ENCODE data around the gene ECE1. TPM values are rescaled to one million over a fixed set of nuclear protein-coding genes. Genes with fewer than 3 reads are reported as not detected.

Gene ECE1
- total RNA-seq, 1 donor from 2014 or later = 336 TPM

- Histone ChIP-seq H3K4me1 (peaks cover 62 to 89% of the 10 kb centered on the region in 2 donors), H3K27ac (peak overlapping the region; percentile 95 to 97), H3K27me3 (no peaks in the 10 kb centered on the region), H3K9me3 (no peaks in the 10 kb centered on the region), H3K36me3 (no peaks in the 10 kb centered on the region), H3K4me3 (peak overlapping the region; percentile 47 to 59)
- DNase-seq (ENCODE audit: low spot score in 2 of 2) = no peak
- TF ChIP-seq, protein P1, sequence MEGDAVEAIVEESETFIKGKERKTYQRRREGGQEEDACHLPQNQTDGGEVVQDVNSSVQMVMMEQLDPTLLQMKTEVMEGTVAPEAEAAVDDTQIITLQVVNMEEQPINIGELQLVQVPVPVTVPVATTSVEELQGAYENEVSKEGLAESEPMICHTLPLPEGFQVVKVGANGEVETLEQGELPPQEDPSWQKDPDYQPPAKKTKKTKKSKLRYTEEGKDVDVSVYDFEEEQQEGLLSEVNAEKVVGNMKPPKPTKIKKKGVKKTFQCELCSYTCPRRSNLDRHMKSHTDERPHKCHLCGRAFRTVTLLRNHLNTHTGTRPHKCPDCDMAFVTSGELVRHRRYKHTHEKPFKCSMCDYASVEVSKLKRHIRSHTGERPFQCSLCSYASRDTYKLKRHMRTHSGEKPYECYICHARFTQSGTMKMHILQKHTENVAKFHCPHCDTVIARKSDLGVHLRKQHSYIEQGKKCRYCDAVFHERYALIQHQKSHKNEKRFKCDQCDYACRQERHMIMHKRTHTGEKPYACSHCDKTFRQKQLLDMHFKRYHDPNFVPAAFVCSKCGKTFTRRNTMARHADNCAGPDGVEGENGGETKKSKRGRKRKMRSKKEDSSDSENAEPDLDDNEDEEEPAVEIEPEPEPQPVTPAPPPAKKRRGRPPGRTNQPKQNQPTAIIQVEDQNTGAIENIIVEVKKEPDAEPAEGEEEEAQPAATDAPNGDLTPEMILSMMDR (IDR thresholded peaks at IDR 0.05) = no peak
- intact Hi-C loops (cut with DNase I) = loop anchor here (1.0 to 10.0 kb wide), 4 partner anchors 9 to 601 kb away; partner anchors contain the start of gene HSPG2
Observed at GRCh38 chr1:21333824-21334213, 43.6 kb upstream of the ECE1 start.

DNA sequence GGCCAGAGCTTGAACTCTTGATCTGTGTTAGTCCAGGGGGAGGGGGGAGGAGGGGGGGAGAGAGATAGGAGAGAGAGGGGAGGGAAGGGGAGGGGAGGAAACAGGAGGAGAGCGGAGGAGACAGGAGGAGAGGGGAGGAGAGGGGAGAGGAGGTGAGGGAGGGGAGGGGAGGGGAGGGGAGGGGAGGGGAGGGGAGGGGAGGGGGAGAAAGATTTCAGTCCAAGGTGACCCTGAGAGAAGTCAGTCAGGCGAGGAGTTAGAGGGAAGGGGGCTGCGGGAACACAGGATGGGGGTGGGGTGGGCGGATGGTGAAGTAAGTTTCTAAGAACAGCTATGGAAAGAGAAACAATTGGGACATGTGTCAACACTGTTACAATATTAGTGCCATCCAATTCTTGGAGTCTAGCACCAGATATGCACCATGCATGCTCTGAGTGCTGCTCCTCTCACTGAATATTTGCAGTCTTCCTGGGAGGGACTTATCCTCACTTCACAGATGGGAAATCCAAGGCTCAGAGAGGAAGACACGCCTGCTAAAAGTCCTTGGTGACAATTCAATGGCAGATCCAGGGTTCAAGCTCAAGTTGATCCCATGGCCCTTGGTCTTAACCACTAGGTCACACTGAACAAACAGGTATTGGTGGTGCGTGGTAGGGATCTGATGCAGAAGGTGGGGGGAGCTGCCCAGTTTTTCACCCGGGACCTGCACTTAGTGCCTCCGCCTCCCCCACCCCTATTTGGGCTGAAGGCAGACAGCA, 42.5 kb upstream of the ECE1 start:
- Histone ChIP-seq H3K36me3 (no peaks in the 10 kb centered on the region), H3K27ac (peak overlapping the region; percentile 95 to 97), H3K9me3 (no peaks in the 10 kb centered on the region), H3K27me3 (no peaks in the 10 kb centered on the region), H3K4me3 (no peak overlapping the region), H3K4me1 (peaks cover 55 to 80% of the 10 kb centered on the region in 2 donors)
- TF ChIP-seq, protein P1 (IDR thresholded peaks at IDR 0.05) = no peak
- intact Hi-C loops (cut with DNase I) = loop anchor here (10.0 kb wide), 1 partner anchor 602 kb away; the partner anchor contains the start of gene HSPG2
- no peak for DNase-seq (ENCODE audit: low spot score in 2 of 2)

DNA sequence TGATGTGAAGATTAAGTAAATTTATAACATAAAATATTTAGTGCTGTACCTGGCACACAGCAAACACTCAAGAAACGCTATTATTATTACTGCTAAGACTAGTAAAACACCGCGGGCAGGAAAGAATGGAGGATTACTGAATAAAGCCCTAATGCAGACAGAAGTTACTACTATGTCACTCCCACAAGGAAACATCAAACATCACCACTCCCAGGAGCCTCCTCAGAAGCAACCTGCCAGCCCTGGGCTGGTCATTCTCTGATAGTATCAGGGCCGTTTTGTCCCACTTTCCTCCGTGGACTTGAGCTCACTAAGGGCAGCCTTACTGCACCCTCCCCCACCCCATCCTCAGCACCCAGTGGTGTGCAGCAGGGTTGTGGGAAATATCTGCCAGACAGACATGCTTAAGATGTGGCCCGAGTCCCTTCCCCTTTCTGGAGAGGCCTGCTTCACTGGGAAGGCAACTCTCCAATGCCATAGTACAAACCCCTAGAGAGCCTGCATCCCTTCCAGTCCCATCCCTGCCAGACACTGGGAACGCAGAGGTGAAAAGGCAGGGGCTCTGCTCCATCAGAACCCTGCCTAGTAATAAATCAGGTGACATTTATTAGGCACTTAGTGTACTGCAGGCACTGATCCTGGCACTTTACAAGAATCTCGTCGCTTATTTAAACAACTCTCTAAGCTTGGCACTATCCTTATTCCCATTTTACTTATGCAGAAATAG, 41.7 kb upstream of the ECE1 start:
- no peaks in the 10 kb centered on the region for H3K9me3 ChIP-seq
- DNase-seq (ENCODE audit: low spot score in 2 of 2) = no peak
- H3K4me1 ChIP-seq = peaks cover 52 to 79% of the 10 kb centered on the region in 2 donors
- no peak overlapping the region for H3K4me3 ChIP-seq
- H3K27me3 ChIP-seq = no peaks in the 10 kb centered on the region
- H3K27ac ChIP-seq = peak overlapping the region; percentile 75 to 97
- intact Hi-C loops (cut with DNase I) = loop anchor here (10.0 kb wide), 1 partner anchor 603 kb away; the partner anchor contains the start of gene HSPG2
- TF ChIP-seq, protein P1 (IDR thresholded peaks at IDR 0.05) = no peak
- H3K36me3 ChIP-seq = no peaks in the 10 kb centered on the region

GRCh38 chr1:21330544-21330943, 40.3 kb upstream of the ECE1 start:
- Histone ChIP-seq H3K4me1 (peaks cover 55 to 79% of the 10 kb centered on the region in 2 donors), H3K27ac (peak overlapping the region; percentile 52 to 63), H3K27me3 (no peaks in the 10 kb centered on the region), H3K36me3 (no peaks in the 10 kb centered on the region), H3K9me3 (no peaks in the 10 kb centered on the region), H3K4me3 (no peak overlapping the region)
- TF ChIP-seq, protein P1 (IDR thresholded peaks at IDR 0.05) = no peak
- intact Hi-C loops (cut with DNase I) = loop anchor here (10.0 kb wide), 1 partner anchor 604 kb away; the partner anchor contains the start of gene HSPG2
- no peak for DNase-seq (ENCODE audit: low spot score in 2 of 2)

DNA sequence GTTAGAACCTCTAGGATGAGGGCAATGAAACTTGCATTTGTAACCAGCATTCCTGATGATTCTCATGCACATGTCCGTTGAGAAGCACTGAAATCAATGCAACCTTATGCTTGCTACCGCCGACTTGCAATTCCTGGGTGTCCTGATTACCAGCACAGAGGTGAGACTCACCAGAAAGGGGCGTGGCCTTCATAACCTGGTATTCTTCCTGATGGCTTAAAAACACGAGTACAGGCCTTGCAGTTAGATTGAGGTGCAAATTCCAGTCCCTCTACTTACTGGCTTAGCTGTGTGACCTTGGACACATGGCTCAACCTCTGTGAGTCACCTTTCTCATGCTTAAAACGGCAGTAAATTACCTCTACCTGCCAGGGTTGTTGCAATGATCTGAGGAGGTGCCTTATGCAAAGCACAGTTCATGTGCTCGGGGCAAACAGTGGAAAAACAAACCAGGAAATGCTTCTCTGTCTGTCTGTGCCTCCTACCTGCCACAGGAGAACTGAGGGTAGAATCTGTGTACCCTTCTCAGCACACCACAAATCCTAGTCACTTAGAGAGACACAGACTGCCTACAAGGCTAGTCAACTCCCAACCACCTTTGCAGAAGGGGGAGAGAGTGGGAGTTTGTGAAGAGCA, 39.1 kb upstream of the ECE1 start:
- intact Hi-C loops (cut with DNase I) = no loop called here
- TF ChIP-seq, protein P1 (IDR thresholded peaks at IDR 0.05) = no peak
- Histone ChIP-seq H3K9me3 (no peaks in the 10 kb centered on the region), H3K36me3 (no peaks in the 10 kb centered on the region), H3K27me3 (no peaks in the 10 kb centered on the region), H3K27ac (peak overlapping the region; percentile 23 to 39), H3K4me1 (peaks cover 57 to 77% of the 10 kb centered on the region in 2 donors), H3K4me3 (no peak overlapping the region)
- DNase-seq (ENCODE audit: low spot score in 2 of 2) = no peak
